HepG2 (cell line): Measurements from ENCODE around the gene ZBTB48.

ENCODE experiments used
- ATF2 ChIP-seq: sonication (generic); formaldehyde crosslinking; IDR thresholded peaks from 2 replicates; pipeline ENCODE4 v1.4.0; 2020; ENCODE audit warnings: missing genetic modification reagents
- GPN1 ChIP-seq: sonication (generic); formaldehyde crosslinking; IDR thresholded peaks from 2 replicates; pipeline ENCODE4 v1.5.1; 2020; ENCODE audit warnings: missing genetic modification reagents, borderline replicate concordance
- MEIS2 ChIP-seq: sonication (generic); formaldehyde crosslinking; IDR thresholded peaks from 2 replicates; pipeline ENCODE4 v1.9.0; 2021; ENCODE audit warnings: mild to moderate bottlenecking, missing genetic modification reagents
- PATZ1 ChIP-seq: sonication (generic); formaldehyde crosslinking; IDR thresholded peaks from 2 replicates; pipeline ENCODE4 v1.4.0; 2020; ENCODE audit warnings: missing genetic modification reagents
- POLR2AphosphoS5 ChIP-seq: IDR thresholded peaks from 2 replicates; pipeline ENCODE4 v1.6.1; 2012; ENCODE audit warnings: low read depth, low read length
- PREB ChIP-seq: sonication (generic); formaldehyde crosslinking; IDR thresholded peaks from 2 replicates; pipeline ENCODE4 v1.4.0; 2020; ENCODE audit warnings: missing genetic modification reagents
- TCF7L2 ChIP-seq: IDR thresholded peaks from 2 replicates; pipeline ENCODE4 v1.6.1; 2011; ENCODE audit warnings: mild to moderate bottlenecking, low read depth, low read length, moderate library complexity
- USF2 ChIP-seq, 2 experiments: sonication (generic) in 1 of 2; formaldehyde crosslinking in 1 of 2; IDR thresholded peaks; 2 replicates each; pipeline versions ENCODE4 v1.5.1 to v1.6.1; 2011 to 2020; ENCODE audit warnings: borderline replicate concordance in 1 of 2, low read depth in 1 of 2, low read length in 1 of 2, mild to moderate bottlenecking in 1 of 2, missing genetic modification reagents in 1 of 2, moderate library complexity in 1 of 2
- ZNF383 ChIP-seq: sonication (generic); formaldehyde crosslinking; IDR thresholded peaks from 2 replicates; pipeline ENCODE4 v1.4.0; 2020; ENCODE audit warnings: missing genetic modification reagents, mild to moderate bottlenecking, borderline replicate concordance

GRCh38 chr1:6627031-6627430, 47.2 kb downstream of the ZBTB48 start:
- TF ChIP-seq GPN1, result no peak
- no peak for TF ChIP-seq PREB (CRISPR knock-in tag)
- TF ChIP-seq USF2 (IDR thresholded peaks at IDR 0.05; ENCODE audit: low read depth, low read length), result no peak
- TF ChIP-seq USF2 (CRISPR knock-in tag; IDR thresholded peaks at IDR 0.05; ENCODE audit: borderline replicate concordance), result no peak
- no peak for TF ChIP-seq PATZ1 (CRISPR knock-in tag)
- TF ChIP-seq ZNF383 (CRISPR knock-in tag), result no peak
- no peak for TF ChIP-seq TCF7L2
- TF ChIP-seq ATF2 (CRISPR knock-in tag), result no peak
- no peak for TF ChIP-seq POLR2AphosphoS5
- TF ChIP-seq MEIS2, result no peak
